Measurements from ENCODE around the gene SUCLG2.

DNA sequence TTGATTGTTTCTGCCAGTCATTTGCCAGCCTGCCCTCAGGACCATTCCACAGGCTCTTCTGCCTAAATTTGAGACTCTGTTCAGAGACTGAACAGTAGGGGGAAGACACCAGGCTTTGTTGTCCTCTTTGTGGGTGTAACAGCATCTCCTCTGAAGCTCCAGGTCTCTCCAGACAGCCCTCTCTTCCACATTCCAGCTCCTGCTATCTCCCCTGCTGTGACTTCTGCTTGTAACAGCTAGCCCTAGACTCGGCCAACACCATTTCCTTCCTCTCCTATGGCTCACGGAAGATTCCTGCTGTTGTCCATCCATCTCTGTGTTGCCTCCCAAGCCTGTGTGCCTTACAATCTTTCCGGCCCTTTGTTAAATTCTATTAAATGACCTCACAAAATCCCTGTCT is 40.2 kb downstream of the SUCLG2 start:
- TF ChIP-seq, protein P1, sequence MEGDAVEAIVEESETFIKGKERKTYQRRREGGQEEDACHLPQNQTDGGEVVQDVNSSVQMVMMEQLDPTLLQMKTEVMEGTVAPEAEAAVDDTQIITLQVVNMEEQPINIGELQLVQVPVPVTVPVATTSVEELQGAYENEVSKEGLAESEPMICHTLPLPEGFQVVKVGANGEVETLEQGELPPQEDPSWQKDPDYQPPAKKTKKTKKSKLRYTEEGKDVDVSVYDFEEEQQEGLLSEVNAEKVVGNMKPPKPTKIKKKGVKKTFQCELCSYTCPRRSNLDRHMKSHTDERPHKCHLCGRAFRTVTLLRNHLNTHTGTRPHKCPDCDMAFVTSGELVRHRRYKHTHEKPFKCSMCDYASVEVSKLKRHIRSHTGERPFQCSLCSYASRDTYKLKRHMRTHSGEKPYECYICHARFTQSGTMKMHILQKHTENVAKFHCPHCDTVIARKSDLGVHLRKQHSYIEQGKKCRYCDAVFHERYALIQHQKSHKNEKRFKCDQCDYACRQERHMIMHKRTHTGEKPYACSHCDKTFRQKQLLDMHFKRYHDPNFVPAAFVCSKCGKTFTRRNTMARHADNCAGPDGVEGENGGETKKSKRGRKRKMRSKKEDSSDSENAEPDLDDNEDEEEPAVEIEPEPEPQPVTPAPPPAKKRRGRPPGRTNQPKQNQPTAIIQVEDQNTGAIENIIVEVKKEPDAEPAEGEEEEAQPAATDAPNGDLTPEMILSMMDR (IDR thresholded peaks at IDR 0.05; ENCODE audit: insufficient read depth, low read length) = no peak
- TF ChIP-seq POLR2AphosphoS5 (IDR thresholded peaks at IDR 0.05; ENCODE audit: low read depth) (no peak), GABPA (IDR thresholded peaks at IDR 0.05; ENCODE audit: low read depth) (no peak), SPI1 (IDR thresholded peaks at IDR 0.05; ENCODE audit: borderline replicate concordance, low read depth) (no peak)
- TF ChIP-seq, protein P2, sequence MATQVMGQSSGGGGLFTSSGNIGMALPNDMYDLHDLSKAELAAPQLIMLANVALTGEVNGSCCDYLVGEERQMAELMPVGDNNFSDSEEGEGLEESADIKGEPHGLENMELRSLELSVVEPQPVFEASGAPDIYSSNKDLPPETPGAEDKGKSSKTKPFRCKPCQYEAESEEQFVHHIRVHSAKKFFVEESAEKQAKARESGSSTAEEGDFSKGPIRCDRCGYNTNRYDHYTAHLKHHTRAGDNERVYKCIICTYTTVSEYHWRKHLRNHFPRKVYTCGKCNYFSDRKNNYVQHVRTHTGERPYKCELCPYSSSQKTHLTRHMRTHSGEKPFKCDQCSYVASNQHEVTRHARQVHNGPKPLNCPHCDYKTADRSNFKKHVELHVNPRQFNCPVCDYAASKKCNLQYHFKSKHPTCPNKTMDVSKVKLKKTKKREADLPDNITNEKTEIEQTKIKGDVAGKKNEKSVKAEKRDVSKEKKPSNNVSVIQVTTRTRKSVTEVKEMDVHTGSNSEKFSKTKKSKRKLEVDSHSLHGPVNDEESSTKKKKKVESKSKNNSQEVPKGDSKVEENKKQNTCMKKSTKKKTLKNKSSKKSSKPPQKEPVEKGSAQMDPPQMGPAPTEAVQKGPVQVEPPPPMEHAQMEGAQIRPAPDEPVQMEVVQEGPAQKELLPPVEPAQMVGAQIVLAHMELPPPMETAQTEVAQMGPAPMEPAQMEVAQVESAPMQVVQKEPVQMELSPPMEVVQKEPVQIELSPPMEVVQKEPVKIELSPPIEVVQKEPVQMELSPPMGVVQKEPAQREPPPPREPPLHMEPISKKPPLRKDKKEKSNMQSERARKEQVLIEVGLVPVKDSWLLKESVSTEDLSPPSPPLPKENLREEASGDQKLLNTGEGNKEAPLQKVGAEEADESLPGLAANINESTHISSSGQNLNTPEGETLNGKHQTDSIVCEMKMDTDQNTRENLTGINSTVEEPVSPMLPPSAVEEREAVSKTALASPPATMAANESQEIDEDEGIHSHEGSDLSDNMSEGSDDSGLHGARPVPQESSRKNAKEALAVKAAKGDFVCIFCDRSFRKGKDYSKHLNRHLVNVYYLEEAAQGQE (IDR thresholded peaks at IDR 0.05; ENCODE audit: insufficient replicate concordance, low read depth) = no peak

Measured in HL-60 (cell line).